GM12874 (cell line): ENCODE data around the gene HOXA2.

Experiments
- CTCF ChIP-seq: IDR thresholded peaks from 2 replicates; pipeline ENCODE4 v1.5.1; 2011; ENCODE audit warnings: low read depth, mild to moderate bottlenecking, control low read depth, low read length, moderate library complexity; ENCODE audit not compliant: insufficient read depth

HOXA2 gene

GRCh38 chr7:27095050-27095896, 7.2 kb downstream of the HOXA2 start:
- no peak for TF ChIP-seq CTCF

- no peak for TF ChIP-seq CTCF
Measured at GRCh38 chr7:27094304-27095049, 8.0 kb downstream of the HOXA2 start.

GRCh38 chr7:27093184-27093895, 9.1 kb downstream of the HOXA2 start:
- TF ChIP-seq CTCF = no peak

GRCh38 chr7:27092819-27093110, 9.7 kb downstream of the HOXA2 start:
- no peak for TF ChIP-seq CTCF

GRCh38 chr7:27091941-27092818, 10.3 kb downstream of the HOXA2 start:
- no peak for TF ChIP-seq CTCF

GRCh38 chr7:27091105-27091504, 11.4 kb downstream of the HOXA2 start:
- TF ChIP-seq CTCF = no peak
